Measurements from ENCODE around the gene CAPRIN1.
A peak's percentile ranks its signal among the peaks of the same experiment; 100 is the strongest.

CAPRIN1 gene

GRCh38 chr11:34051349-34052035, at the start of gene CAPRIN1:
TSS of gene CAPRIN1 (plus strand) at chr11:34051731. CDS start at chr11:34052421, 690 bp downstream.
- peak; percentile 93 for DNase-seq

- DNase-seq, result no peak
Observed at GRCh38 chr11:34002420-34002819, 49.1 kb upstream of the CAPRIN1 start.

GRCh38 chr11:34004236-34004635, 47.3 kb upstream of the CAPRIN1 start:
- DNase-seq, result no peak

GRCh38 chr11:34006876-34007275, 44.7 kb upstream of the CAPRIN1 start:
- DNase-seq, result no peak

GRCh38 chr11:34012734-34013133, 38.8 kb upstream of the CAPRIN1 start:
- DNase-seq, result no peak

- DNase-seq, result no peak
Observed at GRCh38 chr11:34013898-34014571, 37.5 kb upstream of the CAPRIN1 start.

GRCh38 chr11:34021977-34022735, 29.4 kb upstream of the CAPRIN1 start:
- DNase-seq, result no peak

- DNase-seq, result no peak
Observed at GRCh38 chr11:34026432-34026831, 25.1 kb upstream of the CAPRIN1 start.

GRCh38 chr11:34027516-34028408, 23.8 kb upstream of the CAPRIN1 start:
- peak; percentile 74 for DNase-seq

GRCh38 chr11:34028425-34028824, 23.1 kb upstream of the CAPRIN1 start:
- no peak for DNase-seq

GRCh38 chr11:34029176-34029575, 22.4 kb upstream of the CAPRIN1 start:
- no peak for DNase-seq

GRCh38 chr11:34030382-34030781, 21.1 kb upstream of the CAPRIN1 start:
- no peak for DNase-seq

GRCh38 chr11:34033399-34033798, 18.1 kb upstream of the CAPRIN1 start:
- no peak for DNase-seq

GRCh38 chr11:34034053-34034452, 17.5 kb upstream of the CAPRIN1 start:
- DNase-seq, result no peak

- no peak for DNase-seq
Observed at GRCh38 chr11:34036456-34036855, 15.1 kb upstream of the CAPRIN1 start.

- no peak for DNase-seq
Observed at GRCh38 chr11:34037016-34037415, 14.5 kb upstream of the CAPRIN1 start.

- no peak for DNase-seq
Observed at GRCh38 chr11:34040571-34040970, 11.0 kb upstream of the CAPRIN1 start.

GRCh38 chr11:34044664-34045485, 6.7 kb upstream of the CAPRIN1 start:
- DNase-seq, result no peak

- DNase-seq, result no peak
Observed at GRCh38 chr11:34049028-34049427, 2.5 kb upstream of the CAPRIN1 start.

- DNase-seq, result peak; percentile 77
Observed at GRCh38 chr11:34050581-34051348, 766 bp upstream of the CAPRIN1 start.

GRCh38 chr11:34052036-34052607, 591 bp downstream of the CAPRIN1 start:
- peak; percentile 52 for DNase-seq

All from DMS79 (cell line).